A549 treated with dexamethasone at 1 μM for 4 hours (cell line): ENCODE measurements around the gene CYP4A11. TPM values are rescaled to one million over a fixed set of nuclear protein-coding genes. Genes with fewer than 3 reads are reported as not detected.

Experiments
- total RNA-seq: library from RNA; stranded (reverse); fragments of 200-300 nt; extraction: Qiagen RNA extraction; gene quantifications from 5 replicates; pipeline ENCODE4 v1.2.3, GENCODE V29; 2022

CYP4A11 gene, protein sequence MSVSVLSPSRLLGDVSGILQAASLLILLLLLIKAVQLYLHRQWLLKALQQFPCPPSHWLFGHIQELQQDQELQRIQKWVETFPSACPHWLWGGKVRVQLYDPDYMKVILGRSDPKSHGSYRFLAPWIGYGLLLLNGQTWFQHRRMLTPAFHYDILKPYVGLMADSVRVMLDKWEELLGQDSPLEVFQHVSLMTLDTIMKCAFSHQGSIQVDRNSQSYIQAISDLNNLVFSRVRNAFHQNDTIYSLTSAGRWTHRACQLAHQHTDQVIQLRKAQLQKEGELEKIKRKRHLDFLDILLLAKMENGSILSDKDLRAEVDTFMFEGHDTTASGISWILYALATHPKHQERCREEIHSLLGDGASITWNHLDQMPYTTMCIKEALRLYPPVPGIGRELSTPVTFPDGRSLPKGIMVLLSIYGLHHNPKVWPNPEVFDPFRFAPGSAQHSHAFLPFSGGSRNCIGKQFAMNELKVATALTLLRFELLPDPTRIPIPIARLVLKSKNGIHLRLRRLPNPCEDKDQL
- not detected in 5 replicates for total RNA-seq

DNA sequence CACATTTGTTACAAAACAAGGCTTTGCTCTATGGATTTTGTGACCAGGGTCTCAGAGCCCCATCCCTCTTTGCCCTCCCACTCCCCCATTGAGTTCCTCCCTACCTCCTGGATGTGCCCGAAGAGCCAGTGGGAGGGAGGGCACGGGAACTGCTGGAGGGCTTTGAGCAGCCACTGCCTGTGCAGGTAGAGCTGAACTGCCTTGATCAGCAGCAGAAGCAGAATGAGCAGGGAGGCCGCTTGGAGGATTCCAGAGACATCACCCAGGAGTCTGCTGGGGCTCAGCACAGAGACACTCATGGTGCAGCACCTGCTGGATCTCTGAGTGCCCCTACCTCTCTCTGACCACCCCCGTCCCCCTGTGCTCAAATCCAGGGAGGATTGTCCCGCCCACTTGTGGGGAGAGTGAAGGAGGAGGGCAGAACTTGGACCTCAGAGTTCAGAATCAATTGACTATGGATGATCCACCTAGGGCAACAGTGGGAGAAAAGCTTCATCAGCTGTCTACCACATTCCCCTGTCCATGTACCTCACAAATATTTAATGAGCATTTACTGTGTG lies at the start of gene CYP4A11:
Gene CYP4A11, minus strand, starts transcription at position 342 of the 560 bp plus-strand sequence. Its CDS starts 43 bp downstream, at position 299.

Other genes with a start within 250 kb of the CYP4A11 start
- 22.4 to 32.2 TPM (median 29.2 TPM) in 5 replicates for gene EFCAB14, start 222.4 kb downstream of the CYP4A11 start, total RNA-seq
- gene CYP4B1, start 142.4 kb downstream of the CYP4A11 start, total RNA-seq: 0.07 to 0.17 TPM (median 0.12 TPM) in 3 of 5 replicates, not detected in the others
- gene CYP4X1, start 82.2 kb upstream of the CYP4A11 start, total RNA-seq: 0.04 to 0.08 TPM (median 0.05 TPM) in 3 of 5 replicates, not detected in the others
- gene CYP4Z1, start 125.8 kb upstream of the CYP4A11 start, total RNA-seq: not detected in 5 replicates
- not detected in 5 replicates for gene CYP4A22, start 196.0 kb upstream of the CYP4A11 start, total RNA-seq
- gene PDZK1IP1, start 248.6 kb upstream of the CYP4A11 start, total RNA-seq: 6.1 to 8.3 TPM (median 7.1 TPM) in 5 replicates